ENCODE measurements around the gene HSPB9. TPM values are rescaled to one million over a fixed set of nuclear protein-coding genes. Genes with fewer than 3 reads are reported as not detected.

The HSPB9 gene
- total RNA-seq, 1 experiment from 2014 or later: not detected

GRCh38 chr17:42087736-42088705 lies 34.6 kb upstream of the HSPB9 start:
- CTCF ChIA-PET: no interaction called here
- Histone ChIP-seq H4K20me1 (ENCODE audit: insufficient read depth) (no peaks in the 10 kb centered on the region), H3K27ac (no peak overlapping the region), H3K4me3 (no peak overlapping the region), H3K4me1 (replicated peaks; ENCODE audit: insufficient read depth) (no peaks in the 10 kb centered on the region), H3F3A (ENCODE audit: insufficient read depth, low read depth) (peaks cover 11% of the 10 kb centered on the region; the same call in 1 of the 2 replicates), H3K4me2 (no peak overlapping the region), H3K9me3 (ENCODE audit: insufficient read depth, low read depth) (no peaks in the 10 kb centered on the region), H2AFZ (no peak overlapping the region), H3K36me3 (ENCODE audit: low read depth) (no peaks in the 10 kb centered on the region), H3K9me2 (ENCODE audit: insufficient read depth) (no peaks in the 10 kb centered on the region), H3K79me2 (ENCODE audit: low read depth) (no peaks in the 10 kb centered on the region), H3K27me3 (ENCODE audit: insufficient read depth, low read depth) (no peaks in the 10 kb centered on the region)
- TF ChIP-seq CTCF (conservative IDR thresholded peaks at IDR 0.05): no peak
- TF ChIP-seq EZH2 (IDR thresholded peaks at IDR 0.05; ENCODE audit: low read depth): no peak
- intact Hi-C loops (cut with micrococcal nuclease; ENCODE audit: unreplicated experiment): no loop called here
- no peak for DNase-seq
- BruUV-seq (replicated peaks): no TSS peak
- POLR2A ChIA-PET (ENCODE audit: unreplicated experiment): interaction anchor here (0.5 kb wide), 1 partner anchor 241 kb away, joined by 4 read pairs; no protein-coding TSS in a partner anchor

GRCh38 chr17:42088736-42089135 lies 33.9 kb upstream of the HSPB9 start:
- Histone ChIP-seq H2AFZ (no peak overlapping the region), H3K27me3 (ENCODE audit: insufficient read depth, low read depth) (no peaks in the 10 kb centered on the region), H4K20me1 (ENCODE audit: insufficient read depth) (no peaks in the 10 kb centered on the region), H3K79me2 (ENCODE audit: low read depth) (no peaks in the 10 kb centered on the region), H3K9me2 (ENCODE audit: insufficient read depth) (no peaks in the 10 kb centered on the region), H3K9me3 (ENCODE audit: insufficient read depth, low read depth) (no peaks in the 10 kb centered on the region), H3K27ac (no peak overlapping the region), H3K4me3 (no peak overlapping the region), H3K36me3 (ENCODE audit: low read depth) (no peaks in the 10 kb centered on the region), H3K4me2 (no peak overlapping the region), H3K4me1 (replicated peaks; ENCODE audit: insufficient read depth) (no peaks in the 10 kb centered on the region), H3F3A (ENCODE audit: insufficient read depth, low read depth) (peaks cover 11% of the 10 kb centered on the region; the same call in 1 of the 2 replicates)
- no TSS peak for BruUV-seq (replicated peaks)
- no peak for DNase-seq
- ChIA-PET POLR2A (ENCODE audit: unreplicated experiment) (interaction anchor here (0.5 kb wide), 1 partner anchor 241 kb away, joined by 4 read pairs; no protein-coding TSS in a partner anchor), CTCF (no interaction called here)
- TF ChIP-seq EZH2 (IDR thresholded peaks at IDR 0.05; ENCODE audit: low read depth) (no peak), CTCF (conservative IDR thresholded peaks at IDR 0.05) (no peak)
- intact Hi-C loops (cut with micrococcal nuclease; ENCODE audit: unreplicated experiment): no loop called here

- Histone ChIP-seq H3K4me1 (replicated peaks; ENCODE audit: insufficient read depth) (no peaks in the 10 kb centered on the region), H3K79me2 (ENCODE audit: low read depth) (no peaks in the 10 kb centered on the region), H4K20me1 (ENCODE audit: insufficient read depth) (no peaks in the 10 kb centered on the region), H3F3A (ENCODE audit: insufficient read depth, low read depth) (peaks cover 11% of the 10 kb centered on the region; the same call in 1 of the 2 replicates), H3K27ac (no peak overlapping the region), H3K27me3 (ENCODE audit: insufficient read depth, low read depth) (no peaks in the 10 kb centered on the region), H3K9me3 (ENCODE audit: insufficient read depth, low read depth) (no peaks in the 10 kb centered on the region), H3K9me2 (ENCODE audit: insufficient read depth) (no peaks in the 10 kb centered on the region), H3K36me3 (ENCODE audit: low read depth) (no peaks in the 10 kb centered on the region), H3K4me3 (no peak overlapping the region), H2AFZ (no peak overlapping the region), H3K4me2 (no peak overlapping the region)
- ChIA-PET CTCF (no interaction called here), POLR2A (ENCODE audit: unreplicated experiment) (no interaction called here)
- TF ChIP-seq CTCF (conservative IDR thresholded peaks at IDR 0.05) (no peak), EZH2 (IDR thresholded peaks at IDR 0.05; ENCODE audit: low read depth) (no peak)
- intact Hi-C loops (cut with micrococcal nuclease; ENCODE audit: unreplicated experiment): no loop called here
- BruUV-seq (replicated peaks): no TSS peak
- DNase-seq: no peak
These were observed 31.4 kb upstream of the HSPB9 start for GRCh38 chr17:42090964-42091790.

All from PC-9 (cell line).